ENCODE data around the gene TCTN1. TPM values are rescaled to one million over a fixed set of nuclear protein-coding genes. Genes with fewer than 3 reads are reported as not detected.

TCTN1 gene
- total and polyA plus RNA-seq, 2 of the 8 experiments (the other 6 are each of a cell fraction or from before 2014, with no cell fraction given) = 14.7 to 16.4 TPM

DNA sequence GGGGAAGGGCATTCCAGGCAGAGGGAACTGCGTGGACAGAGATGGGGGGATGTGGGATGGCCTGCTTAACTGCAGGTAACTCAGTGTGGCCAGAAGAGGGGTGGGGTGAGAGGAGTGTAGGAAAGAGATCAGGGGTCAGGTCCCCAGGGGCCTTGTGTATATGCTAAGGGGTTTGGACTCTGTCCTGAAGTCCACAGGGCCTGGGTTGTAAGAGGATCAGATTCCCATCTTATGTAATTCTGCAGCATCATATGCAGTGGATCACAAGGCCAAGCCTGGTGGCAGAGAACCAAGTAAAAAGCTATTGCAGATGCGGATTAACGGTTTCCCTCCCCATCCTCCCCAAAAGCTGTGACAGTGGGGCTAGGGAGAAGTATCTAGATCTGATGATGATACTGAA is 8.7 kb downstream of the TCTN1 start:
- H3K4ac ChIP-seq (replicated peaks; ENCODE audit: insufficient read length, low read depth, low read length) = no peak overlapping the region
- no peaks in the 10 kb centered on the region for H4K20me1 ChIP-seq (replicated peaks in 1 of 2; ENCODE audit: control insufficient read depth in 1 of 2, insufficient read depth in 2 of 2, low read length in 2 of 2)
- H2AFZ ChIP-seq (ENCODE audit: low read length) = no peak overlapping the region
- H3K27ac ChIP-seq (ENCODE audit: low read depth, low read length) = no peak overlapping the region
- no peaks in the 10 kb centered on the region for H3K36me3 ChIP-seq (ENCODE audit: control insufficient read depth in 2 of 4, insufficient read depth in 4 of 4, low read length in 3 of 4)
- no peak overlapping the region for H4K8ac ChIP-seq (ENCODE audit: extremely low read depth, insufficient read depth, low read length)
- H4K91ac ChIP-seq (replicated peaks; ENCODE audit: insufficient read length, low read length) = no peak overlapping the region
- H3K27me3 ChIP-seq (replicated peaks in 1 of 4; ENCODE audit: control insufficient read depth in 3 of 4, extremely low read depth in 1 of 4, insufficient read depth in 3 of 4, low read length in 3 of 4) = no peaks in the 10 kb centered on the region
- POLR2A ChIA-PET (ENCODE audit: partially characterized antibody) = interaction anchor here (0.8 to 1.7 kb wide), 3 partner anchors 9 to 121 kb away, joined by 3 to 4 read pairs (median 3); partner anchors contain the start of genes TCTN1 and VPS29
- no peak overlapping the region for H3K23ac ChIP-seq (ENCODE audit: insufficient read length)
- no peak overlapping the region for H3K4me3 ChIP-seq (ENCODE audit: extremely low read depth in 1 of 4, insufficient read depth in 2 of 4, low read depth in 3 of 4, low read length in 4 of 4)
- CTCF ChIA-PET (ENCODE audit: partially characterized antibody) = interaction anchor here (1.6 kb wide), 1 partner anchor 21 kb away, joined by 3 read pairs; no protein-coding TSS in a partner anchor
- no peak overlapping the region for H2BK20ac ChIP-seq (ENCODE audit: low read length)
- TF ChIP-seq RXRA (IDR thresholded peaks at IDR 0.05; ENCODE audit: insufficient read depth, low read depth, low read length) (no peak), EGR1 (IDR thresholded peaks at IDR 0.05; ENCODE audit: borderline replicate concordance, low read depth, low read length) (no peak), ASH2L (IDR thresholded peaks at IDR 0.05; ENCODE audit: low read length) (no peak), TAF7 (optimal IDR thresholded peaks at IDR 0.05; ENCODE audit: borderline replicate concordance, low read depth, low read length) (no peak), JUND (IDR thresholded peaks at IDR 0.05; ENCODE audit: low read length) (no peak), CBX5 (IDR thresholded peaks at IDR 0.05; ENCODE audit: low read depth, low read length) (no peak), SIN3A (conservative IDR thresholded peaks at IDR 0.05 in 1 of 2, IDR thresholded peaks at IDR 0.05 in 1 of 2; ENCODE audit: low read depth in 1 of 2, low read length in 2 of 2) (no peak), RAD21 (IDR thresholded peaks at IDR 0.05 in 1 of 2, conservative IDR thresholded peaks at IDR 0.05 in 1 of 2; ENCODE audit: low read depth in 2 of 2, low read length in 2 of 2) (no peak), POLR2AphosphoS5 (IDR thresholded peaks at IDR 0.05; ENCODE audit: low read depth, low read length) (no peak), CHD2 (IDR thresholded peaks at IDR 0.05; ENCODE audit: low read length) (no peak), SP2 (IDR thresholded peaks at IDR 0.05; ENCODE audit: low read length) (no peak)
- H3K14ac ChIP-seq (ENCODE audit: insufficient read length) = no peak overlapping the region
- no peak overlapping the region for H2BK5ac ChIP-seq (ENCODE audit: low read depth, low read length)
- no peaks in the 10 kb centered on the region for H3K79me2 ChIP-seq (ENCODE audit: control insufficient read depth in 1 of 2, insufficient read depth in 2 of 2, low read length in 2 of 2)
- H3K9me3 ChIP-seq (ENCODE audit: insufficient read depth in 2 of 2, low read depth in 1 of 2, low read length in 1 of 2) = no peaks in the 10 kb centered on the region
- no peak overlapping the region for H2BK12ac ChIP-seq (ENCODE audit: low read depth, low read length)
- H3K9ac ChIP-seq (replicated peaks in 1 of 4; ENCODE audit: extremely low read depth in 1 of 4, low read depth in 3 of 4, low read length in 3 of 4) = no peak overlapping the region
- no peak overlapping the region for H2BK15ac ChIP-seq (ENCODE audit: low read length)
- no peak overlapping the region for H3K56ac ChIP-seq (replicated peaks; ENCODE audit: insufficient read length, low read depth, low read length)
- no peak overlapping the region for H2BK120ac ChIP-seq (replicated peaks; ENCODE audit: low read depth, low read length)
- no peak overlapping the region for H3K4me2 ChIP-seq (ENCODE audit: insufficient read depth in 1 of 2, low read depth in 2 of 2, low read length in 2 of 2)
- no peak overlapping the region for H3K18ac ChIP-seq (ENCODE audit: extremely low read depth, low read length)
- no peaks in the 10 kb centered on the region for H3K23me2 ChIP-seq (ENCODE audit: low read depth, low read length)
- no peak overlapping the region for H2AK5ac ChIP-seq (ENCODE audit: low read depth, low read length)
- 90% methylated on average over 3 of the region's 3 CpGs; no CpG with 5 or more reads in 1 of the 2 experiments for WGBS, 2 experiments (ENCODE audit: extremely low coverage in 1 of 2, insufficient coverage in 1 of 2, insufficient read length in 1 of 2, insufficient replicate concordance in 2 of 2, low coverage in 1 of 2, low lambda C conversion rate in 2 of 2, missing lambda C conversion rate in 1 of 2)
- DNase-seq (ENCODE audit: low read depth in 1 of 2, low spot score in 2 of 2) (no peak), FAIRE-seq (no peak)
- no peaks in the 10 kb centered on the region for H3K4me1 ChIP-seq (replicated peaks in 1 of 4; ENCODE audit: control insufficient read depth in 3 of 4, insufficient read depth in 4 of 4, low read length in 3 of 4)
- H4K5ac ChIP-seq (ENCODE audit: insufficient read length, low read depth, low read length) = no peak overlapping the region
- no peaks in the 10 kb centered on the region for H3K79me1 ChIP-seq (ENCODE audit: low read depth, low read length)

Measured in H1 (cell line).